Activated naive CD4-positive, alpha-beta T cell (primary cell): ENCODE data around the gene TMEM208.

Experiments
- DNase-seq, 4 experiments: peaks; one replicate each; lab custom pipeline; 2025; lab: John Stamatoyannopoulos, UW

The TMEM208 gene

DNA sequence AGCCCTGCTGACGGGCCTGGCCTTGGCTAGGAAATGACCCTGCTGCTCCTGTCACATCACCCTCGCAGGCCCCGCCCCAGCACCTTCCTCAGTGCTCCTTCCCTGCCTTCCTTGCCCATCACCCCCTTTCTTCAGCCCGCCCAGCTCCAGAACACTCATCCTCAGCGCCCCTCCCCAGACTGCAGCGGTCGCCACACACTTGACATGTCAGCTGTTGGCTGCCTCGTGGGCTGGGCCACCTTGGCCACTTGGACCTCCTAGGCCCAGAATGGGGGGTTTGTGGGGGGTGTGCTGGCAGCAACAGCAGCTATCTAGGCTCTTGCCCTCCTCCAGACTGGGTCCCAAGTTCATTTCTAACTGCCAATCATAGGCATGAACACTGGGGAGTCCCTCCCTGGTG, 17.4 kb upstream of the TMEM208 start:
- DNase-seq = no peak

DNA sequence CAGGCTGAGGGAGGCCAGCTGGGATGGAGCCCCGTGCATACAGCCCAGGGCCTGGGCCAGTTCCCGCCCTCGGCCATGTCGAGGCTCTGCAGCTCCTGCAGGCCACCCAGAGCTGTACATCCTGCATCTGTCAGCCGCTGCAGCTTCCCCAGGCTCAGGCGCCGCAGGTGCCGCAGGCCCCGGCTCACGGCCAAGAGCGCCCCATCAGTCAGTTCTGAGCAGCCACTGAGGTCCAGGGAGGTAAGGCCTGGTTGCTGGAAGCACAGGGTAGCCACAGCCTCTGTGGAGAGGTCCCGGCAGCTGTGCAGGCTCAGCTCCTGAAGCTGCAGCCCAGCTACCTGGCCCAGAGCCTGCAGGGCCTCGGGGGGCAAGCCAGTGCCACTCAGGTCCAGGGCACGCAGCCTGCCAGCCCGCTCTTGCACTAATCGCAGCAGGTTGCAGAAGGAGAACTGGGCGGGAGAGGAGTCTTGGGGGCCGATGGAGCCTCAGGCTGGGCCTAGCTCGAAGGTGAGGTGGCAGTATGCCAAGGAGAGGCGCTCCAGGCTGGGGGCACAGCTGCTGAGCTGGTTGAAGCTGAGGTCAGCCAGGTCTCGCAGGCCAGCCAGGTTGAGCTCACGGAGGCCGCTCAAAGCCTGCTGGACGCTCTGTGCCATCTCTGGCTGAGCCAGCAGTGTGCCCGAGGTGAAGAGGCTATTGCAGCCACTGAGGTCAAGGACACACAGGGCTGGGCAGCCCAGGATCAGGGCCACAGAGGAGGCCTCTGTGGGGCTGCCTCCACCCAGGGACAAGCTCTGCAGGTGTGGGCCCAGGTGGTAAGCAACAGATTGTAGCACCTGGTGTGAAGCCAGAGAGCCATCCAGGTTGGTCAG, 16.6 kb upstream of the TMEM208 start:
- no peak for DNase-seq

DNA sequence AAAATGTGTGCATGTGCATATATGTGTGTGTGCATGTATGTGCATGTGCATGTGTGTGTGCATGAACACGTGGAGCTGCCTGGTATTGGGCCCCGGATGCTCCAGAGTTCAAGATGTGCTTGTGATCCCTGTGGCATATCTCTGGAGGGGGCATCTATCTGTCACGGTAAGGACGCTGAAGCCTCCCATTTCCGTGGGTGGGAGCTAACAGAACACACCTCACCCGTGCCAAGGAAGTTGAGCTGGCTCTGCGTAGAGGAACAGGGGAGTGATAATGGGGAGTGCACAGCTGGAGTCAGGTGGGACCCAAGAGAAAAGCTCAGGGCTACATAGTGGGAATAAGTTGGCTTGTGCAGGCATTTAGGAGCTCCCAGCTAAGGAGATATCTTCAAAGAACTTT, 15.3 kb upstream of the TMEM208 start:
- no peak for DNase-seq

DNA sequence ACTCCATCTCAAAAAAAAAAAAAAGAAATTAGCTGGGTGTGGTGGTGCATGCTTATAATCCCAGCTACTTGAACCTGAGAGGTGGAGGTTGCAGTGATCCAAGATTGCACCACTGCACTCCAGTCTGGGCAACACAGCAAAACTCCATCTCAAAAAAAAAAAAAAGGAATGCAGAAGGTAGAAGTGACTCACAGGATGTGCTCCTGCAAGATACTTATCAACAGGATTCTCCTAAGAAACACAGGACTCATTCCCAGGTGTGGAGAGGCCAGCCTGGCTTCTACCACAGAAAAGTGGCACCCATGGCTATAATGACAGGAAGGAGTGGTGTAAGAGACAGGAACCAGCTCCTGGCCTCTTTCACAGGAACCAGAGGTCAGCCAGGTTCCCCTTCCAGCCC, 14.2 kb upstream of the TMEM208 start:
- DNase-seq = no peak

DNA sequence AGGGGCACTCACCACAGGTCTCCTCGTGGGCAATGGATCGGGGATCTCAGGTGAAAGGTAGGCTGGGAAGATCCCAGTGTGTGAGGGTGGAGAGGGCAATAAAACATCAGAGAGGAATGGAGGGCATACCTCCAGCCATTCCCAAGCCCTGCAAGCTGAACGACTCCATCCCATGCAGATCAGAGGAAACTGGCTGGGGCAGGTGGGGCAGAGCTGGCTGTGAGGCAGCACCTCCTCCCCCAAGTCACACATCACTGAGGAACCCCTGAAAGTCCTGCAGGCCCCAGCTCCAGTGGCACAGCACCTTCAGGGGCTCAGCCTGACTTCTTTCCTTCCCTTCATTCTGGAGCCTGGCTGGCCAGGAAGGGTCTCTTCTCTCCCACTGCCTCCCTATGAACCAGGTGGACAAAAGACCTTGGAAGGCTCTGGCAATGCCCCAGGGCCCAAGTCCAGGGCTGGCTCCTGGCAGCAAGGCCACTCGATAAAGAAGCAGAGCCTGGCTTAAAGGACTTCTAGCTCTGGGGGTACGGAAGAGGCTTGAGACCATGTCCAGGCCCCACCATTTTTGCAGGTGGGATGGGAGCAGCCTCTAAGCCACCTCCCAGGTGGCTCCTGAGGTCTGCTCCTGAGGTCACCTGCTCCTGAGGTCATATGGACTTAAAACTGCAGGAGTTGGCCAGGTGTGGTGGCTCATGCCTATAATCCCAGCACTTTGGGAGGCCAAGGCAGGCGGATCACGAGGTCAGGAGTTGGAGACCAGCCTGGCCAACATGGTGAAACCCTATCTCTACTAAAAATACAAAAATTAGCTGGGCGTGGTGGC, 13.5 kb upstream of the TMEM208 start:
- no peak for DNase-seq

DNA sequence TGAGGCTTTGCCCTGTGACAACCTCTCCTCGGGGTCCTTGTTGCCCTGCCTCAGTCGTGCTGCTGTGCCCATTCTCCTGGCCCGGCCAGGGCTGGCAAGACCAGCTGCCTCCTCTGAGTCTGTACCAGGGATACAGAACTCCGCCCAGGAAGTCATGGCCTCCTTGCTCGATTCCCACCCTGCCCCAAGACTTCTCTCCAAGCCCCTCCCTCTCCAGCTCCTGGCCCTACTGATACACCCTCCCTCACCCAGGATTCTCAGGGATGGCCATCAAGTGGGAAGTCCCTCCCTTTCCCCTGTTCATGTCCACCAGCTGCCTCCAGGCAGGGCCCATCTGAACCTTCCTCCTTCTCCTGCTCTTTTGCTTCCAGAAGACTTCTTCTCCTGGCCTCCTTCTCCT, 11.2 kb upstream of the TMEM208 start:
- no peak for DNase-seq

DNA sequence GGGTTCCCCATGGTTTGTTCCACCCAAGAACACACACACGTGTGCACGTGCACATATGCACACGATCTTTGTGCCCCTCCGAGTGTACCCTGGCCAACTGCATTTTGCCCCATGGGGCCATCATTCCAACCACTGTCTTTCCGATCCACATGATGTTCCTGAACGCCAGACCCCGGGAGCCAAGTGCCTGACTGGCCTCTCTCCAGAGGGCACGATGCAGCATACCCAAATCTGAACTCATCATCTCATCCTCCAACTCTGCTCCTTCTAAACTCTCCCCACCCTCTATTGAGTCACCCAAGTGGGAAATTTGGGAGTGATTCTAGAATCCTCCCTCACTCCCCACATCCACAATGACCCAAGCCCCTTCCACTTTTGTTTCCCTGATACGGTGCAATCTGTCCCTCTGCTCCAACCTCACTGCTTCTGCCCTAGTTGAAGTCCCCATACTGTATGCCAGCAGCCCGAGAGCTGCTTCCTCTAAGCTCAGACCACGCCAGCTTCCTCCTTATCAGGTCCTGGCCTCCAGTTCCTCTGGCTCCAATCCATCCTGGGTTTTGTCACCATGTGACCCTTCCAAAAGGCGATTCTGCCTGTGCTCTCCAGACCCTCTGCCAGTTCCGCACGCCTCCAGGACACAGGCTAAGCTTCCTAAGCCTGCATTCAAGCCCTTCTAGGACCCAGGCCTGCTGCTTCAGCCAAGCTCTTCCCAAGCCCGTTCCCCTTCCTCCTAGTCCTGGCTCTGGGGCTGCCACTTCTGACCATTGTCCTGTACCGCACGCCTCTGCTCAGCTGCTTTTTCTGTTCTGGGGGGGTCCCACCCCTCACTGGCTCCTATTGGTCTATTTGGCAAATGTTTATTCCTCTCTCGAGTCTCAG, 10.1 kb upstream of the TMEM208 start:
- DNase-seq = no peak

DNA sequence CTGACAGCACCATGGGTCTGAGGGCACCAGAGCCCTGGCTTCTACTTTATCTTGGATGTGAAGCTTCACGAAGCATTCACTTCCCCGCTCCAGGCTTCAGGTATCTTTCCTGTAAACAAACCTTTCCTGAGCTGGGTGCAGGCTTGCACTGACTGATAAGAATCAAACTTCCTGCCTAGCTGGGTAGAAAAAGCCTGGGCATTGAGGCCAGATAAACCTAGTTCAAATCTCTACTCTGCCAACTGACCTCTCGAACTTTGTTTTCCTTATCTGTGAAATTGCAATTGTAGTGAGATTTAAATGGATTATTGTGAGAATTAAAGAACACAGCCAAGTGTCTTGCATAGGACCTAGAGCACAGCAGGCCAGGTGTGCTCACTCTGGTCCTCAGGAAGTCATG, 2.9 kb upstream of the TMEM208 start:
- DNase-seq = no peak

DNA sequence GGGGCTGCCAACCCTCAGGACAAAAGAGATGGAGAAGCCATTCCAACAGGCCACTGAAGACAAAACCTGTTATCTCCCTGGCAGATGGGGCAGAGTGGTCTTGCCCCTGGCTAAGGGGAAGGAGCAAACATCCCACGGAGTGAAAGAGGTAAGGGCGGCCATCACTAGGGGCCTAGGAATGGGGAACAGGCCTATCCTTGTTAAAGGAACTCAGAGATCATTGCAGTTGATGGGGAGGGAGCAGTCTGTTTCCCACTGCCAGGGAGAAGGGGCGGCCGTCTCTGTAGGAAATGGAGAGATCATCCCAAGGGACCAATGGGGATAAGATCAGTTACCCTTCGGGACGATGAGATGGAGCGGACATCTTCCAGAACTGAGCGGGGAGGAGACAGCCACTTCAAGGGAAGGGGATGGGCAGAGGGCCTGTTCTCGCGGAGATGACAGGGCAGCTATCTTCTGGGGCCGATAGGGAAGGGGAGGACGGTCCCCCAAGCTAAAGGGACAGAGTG, 581 bp upstream of the TMEM208 start:
- no peak for DNase-seq

DNA sequence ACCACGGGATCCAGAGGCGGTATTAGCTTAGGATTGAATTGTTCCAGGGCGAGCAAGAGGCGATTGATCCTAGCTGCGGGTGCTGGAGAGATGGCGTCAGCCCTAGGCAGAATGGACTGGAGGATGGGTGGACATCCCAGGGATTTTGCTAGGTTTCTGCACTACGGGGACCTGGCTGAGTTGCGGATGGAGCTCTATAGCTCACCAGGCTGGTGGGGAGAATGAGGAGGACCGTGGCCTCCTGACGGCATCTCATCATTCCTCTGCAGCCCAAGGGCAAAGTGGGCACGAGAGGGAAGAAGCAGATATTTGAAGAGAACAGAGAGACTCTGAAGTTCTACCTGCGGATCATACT, 614 bp downstream of the TMEM208 start:
- no peak for DNase-seq

DNA sequence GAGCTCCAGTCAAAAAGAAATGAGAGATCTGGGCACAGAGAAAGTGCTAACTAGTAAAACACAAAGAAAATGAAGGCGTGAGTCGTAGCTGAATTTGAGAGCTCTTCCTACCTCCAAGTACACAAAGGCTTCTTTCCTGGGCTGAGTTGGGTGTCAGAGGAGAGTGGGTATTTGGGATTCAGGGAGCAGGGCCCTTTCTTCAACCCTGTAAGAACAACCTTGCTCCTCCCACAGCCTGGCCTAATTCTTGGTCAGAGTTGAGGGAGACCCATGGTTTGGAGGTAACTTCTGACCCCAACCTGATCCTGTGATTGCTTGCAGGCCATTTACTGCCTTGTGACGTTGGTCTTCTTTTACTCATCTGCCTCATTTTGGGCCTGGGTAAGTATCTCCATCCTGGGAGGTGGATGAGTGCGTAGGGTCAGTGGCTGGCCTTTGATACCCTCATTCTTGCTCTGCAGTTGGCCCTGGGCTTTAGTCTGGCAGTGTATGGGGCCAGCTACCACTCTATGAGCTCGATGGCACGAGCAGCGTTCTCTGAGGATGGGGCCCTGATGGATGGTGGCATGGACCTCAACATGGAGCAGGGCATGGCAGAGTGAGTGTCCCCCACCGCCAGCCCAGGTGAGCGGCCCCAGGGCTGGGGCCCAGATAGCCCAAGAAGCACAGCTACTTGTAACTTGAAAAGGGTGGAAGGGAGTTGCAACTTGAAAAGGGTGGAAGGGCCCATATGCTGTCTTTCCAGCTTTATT, 1.3 kb downstream of the TMEM208 start:
- DNase-seq = no peak

DNA sequence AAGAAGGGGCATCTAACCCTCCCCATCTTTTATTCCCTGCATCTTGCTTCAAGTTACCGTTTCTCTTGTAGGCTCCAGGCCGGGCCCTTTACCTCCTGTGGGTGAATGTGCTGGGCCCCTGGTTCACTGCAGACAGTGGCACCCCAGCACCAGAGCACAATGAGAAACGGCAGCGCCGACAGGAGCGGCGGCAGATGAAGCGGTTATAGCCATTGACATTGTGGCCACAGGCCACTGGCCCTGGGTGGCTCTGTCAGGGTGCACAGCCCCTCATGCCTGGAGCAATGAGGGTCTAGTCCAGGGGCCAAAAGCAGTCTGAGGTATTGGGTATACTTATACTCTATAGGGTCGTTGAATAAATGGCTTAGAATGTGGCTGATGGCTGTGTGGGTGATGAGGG, 2.0 kb downstream of the TMEM208 start:
- DNase-seq = no peak

DNA sequence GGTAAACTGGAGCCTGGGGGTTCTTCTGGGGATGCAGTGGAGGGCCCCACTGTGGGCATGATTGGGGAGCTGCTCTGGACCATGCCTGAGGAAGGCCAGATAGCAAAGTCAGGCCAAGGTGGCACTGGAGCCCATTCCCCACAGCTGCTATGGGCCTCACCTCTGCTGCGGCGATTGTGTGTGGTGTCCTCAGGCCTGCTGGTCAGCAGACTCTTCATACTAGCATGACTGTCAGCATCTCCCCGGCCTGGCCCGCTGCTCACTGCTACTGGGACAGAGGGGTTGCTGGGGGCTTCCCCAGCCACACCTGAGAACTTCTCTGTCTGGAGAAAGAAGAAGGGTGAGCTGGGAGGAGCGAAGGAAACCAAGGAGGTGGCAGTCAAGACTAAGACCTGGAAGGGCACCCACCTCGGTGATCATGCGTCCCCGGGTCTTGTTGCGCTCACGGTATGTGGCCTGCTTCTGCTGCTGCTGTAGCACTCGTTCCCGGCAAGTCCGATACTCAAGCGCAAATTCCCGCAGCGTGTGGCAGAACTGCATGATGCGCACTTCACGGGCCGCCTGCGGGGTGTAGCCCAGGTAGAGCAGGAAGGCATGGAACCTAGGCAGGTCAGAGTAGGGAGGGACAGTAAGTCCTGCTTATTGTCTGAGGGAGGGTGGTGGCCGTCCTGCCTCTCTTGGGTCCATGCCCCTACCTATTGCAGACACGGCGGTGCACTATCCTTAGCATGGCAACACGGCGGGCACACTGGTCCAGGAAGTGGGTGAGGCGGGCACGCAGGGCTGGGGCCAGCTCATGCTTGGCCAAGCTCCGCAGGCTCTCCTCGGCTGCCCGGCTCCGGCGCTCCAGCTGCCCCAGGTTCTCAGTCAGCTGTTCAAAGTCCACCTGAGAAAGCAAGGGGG, 3.2 kb downstream of the TMEM208 start:
- DNase-seq = no peak

DNA sequence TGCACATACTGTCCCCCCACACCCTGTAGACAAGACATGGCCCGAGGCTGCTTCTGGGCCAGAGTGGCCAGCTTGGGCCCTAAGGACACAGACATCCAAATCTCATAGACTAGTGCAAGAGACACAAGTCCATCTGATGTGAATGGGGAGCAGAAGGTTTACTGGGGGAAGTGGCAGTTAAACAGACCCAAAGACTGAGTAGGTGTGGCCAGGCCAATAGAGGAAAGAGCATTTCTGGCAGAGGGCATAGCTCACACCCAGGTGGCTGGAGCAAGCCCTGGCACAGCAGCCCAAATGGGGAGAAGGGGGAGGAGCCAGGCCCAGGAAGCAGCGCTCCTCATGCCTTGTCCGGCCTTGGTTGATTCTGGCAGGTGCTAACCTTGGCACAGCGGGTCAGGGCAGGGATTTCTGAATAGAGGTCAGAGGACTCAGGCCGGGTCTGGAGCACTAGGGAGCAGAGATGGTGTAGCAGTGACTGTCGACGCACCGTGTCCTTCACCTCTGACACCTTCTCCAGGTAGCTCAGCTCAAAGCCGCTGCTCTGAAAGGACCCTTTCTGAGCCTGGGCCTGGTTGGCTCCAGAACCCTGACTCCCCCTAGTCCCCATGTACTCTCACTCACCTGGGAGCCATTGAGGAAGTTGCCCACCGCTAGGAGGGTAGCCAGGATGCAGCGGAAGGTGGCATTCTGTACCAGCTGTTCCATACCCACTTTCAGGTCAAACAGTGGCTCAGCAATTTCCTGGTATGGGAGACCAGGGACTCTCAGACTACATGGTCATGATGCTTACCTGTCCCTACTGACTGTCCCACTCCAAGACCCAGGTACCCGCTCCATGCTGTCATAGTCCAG, 4.1 kb downstream of the TMEM208 start:
- DNase-seq = no peak

DNA sequence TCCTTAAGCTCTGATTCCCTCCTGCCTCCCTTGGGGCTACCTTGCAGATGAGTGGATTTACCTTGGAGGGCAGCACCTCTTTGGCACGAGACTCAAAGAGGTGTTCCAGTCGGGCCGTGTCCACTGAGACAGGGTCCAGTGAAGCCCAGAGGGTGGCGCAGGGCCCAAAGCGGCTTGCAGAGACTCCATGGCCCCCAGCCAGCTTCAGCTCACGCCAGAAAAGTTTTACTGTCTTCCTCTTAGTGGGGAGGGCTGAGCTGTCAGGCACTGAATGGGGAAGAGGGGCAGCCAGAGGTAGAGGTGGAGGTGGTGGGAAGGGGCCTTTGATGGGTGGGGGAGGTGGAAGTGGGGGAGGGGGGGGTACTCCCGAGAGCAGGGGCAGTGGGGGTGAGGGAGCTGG, 6.7 kb downstream of the TMEM208 start:
- no peak for DNase-seq

DNA sequence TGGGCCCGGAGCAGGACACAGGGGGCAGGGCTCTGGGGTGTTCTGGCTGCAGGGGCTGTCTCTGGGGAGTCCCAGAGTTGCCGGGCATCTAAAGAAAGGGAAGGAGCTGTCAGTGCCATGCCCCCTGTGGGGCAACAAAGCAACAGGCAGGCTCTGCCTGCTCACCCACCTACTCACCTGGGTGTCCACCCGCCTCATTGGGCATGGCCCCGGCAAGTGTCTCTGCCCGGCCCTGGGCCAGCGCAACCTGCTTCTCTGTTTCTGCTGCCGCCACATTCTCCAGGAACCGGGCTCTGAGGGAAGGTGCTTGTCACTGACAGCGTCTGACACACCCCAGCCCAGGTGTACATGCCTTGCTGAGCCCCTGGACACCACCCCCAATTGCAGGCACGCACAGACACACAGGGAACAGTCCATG, 7.3 kb downstream of the TMEM208 start:
- no peak for DNase-seq

DNA sequence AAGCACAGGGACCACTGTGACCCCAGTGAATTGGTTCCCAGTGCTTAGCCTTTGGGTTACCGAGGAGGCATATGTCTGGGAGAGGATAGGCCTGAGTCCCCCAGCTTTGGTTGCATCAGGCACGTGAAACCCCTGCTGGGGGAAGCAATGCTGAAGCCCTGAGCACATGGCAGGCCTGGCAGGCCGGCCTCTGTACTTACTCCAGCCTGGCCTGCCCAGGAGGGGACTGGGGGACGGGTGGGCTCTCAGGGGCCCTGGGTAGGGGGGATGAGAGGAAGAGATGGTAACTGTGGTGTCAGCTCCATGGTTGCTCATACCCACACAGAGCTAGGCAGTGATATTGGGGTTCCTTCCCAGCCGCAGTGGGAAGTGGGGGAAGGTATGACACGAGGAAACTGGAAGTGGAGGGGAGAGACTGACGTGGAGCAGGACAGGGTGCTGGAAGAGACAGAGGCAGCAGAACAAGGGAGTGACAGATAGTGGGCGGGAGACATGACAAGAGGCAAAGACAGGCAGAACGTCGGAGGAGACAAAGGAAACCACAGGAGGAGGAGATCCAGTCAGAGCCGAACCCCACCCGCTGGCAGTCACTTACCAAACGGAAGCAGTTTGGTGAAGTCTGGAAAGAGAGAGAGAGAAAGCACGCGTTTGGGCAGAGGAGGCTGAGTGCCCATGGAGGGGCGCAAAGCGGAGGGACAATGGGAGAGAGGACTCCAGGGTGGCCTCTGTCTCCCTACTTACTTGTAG, 9.1 kb downstream of the TMEM208 start:
- DNase-seq = no peak

DNA sequence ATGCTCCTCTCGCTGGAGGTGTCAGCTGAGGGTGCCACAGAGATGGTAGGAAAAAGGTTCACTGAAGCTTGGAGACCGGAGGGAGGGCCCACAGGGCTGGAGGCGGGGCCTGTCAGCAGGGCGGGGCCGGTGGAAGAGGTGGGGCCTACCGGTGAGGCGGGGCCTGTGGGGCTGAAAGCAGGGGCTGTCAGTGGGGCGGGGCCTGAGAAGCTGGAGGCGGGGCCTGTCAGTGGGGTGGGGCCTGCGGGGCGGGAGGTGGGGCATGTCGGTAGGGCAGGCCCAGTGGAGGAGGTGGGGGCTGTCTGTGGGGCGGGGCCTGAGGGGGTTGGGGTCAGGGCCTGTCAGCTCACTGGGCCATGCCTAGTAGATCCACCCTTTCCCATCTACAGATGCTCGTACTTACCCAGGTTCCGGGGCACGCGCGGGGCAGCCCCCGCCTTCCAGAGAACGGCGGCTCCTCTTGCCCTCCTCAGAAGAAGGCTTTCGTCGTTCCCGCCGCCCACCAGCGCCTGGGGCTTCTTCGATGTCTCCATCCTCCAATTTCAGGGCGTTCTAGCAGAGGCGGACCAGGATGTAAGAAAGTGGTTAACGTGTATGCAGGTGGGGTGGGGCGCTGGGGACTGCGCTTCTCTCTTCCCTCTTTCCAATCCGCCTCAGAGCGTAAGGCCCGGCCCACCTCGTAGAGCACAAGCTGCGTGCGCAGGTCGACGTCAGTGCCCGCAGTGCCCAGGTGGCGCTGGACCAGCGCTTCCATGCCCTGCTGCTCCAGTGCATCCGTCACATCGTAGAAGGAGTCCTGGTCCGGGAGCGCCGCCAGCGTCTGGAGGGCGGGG, 9.8 kb downstream of the TMEM208 start:
- DNase-seq = peak; percentile 13 to 66 (median 40)
